ENCODE results near the gene TRMT2B. TPM values are rescaled to one million over a fixed set of nuclear protein-coding genes. Genes with fewer than 3 reads are reported as not detected.
"Not testable (repeated sequence)": the region's sequence is repeated elsewhere in the genome, so short reads cannot be mapped to it uniquely, and the experiment has no call there.

The TRMT2B gene
- total RNA-seq, 6 experiments from 2014 or later, result 5.3 to 11.5 (median 7.5) TPM

DNA sequence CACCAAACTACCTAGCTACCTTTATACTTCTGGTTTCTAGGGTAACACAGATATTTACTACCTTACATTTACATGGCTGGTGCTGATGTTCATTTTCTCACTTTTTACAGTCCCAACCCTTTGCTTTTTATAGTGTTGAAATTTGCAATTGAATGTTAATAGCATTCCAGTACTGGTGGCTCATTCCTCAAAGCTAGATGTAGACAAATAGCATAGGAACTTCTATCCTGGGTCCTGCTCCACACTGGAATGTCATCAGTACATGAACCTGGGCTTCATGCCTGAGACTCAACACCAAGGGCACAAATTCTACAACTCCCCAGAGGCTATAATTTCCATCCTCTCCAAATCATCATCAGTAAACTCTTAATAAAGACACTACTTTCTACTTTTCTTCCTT lies 10.3 kb upstream of the TRMT2B start:
- no peak for DNase-seq
- Histone ChIP-seq H3K9me3 (no peaks in the 10 kb centered on the region), H3K4me3 (no peak overlapping the region), H3K27ac (no peak overlapping the region), H3K4me1 (no peaks in the 10 kb centered on the region), H3K27me3 (no peaks in the 10 kb centered on the region), H3K36me3 (no peaks in the 10 kb centered on the region)
- intact Hi-C loops (cut with DNase I), result no loop called here
- ATAC-seq, result no peak
- TF ChIP-seq CTCF (IDR thresholded peaks at IDR 0.05), result no peak
- TF ChIP-seq POLR2A (IDR thresholded peaks at IDR 0.05), result no peak

GRCh38 chrX:101057093-101057714 lies 5.3 kb upstream of the TRMT2B start:
- WGBS (ENCODE audit: insufficient coverage, low coverage, low lambda C conversion rate, missing lambda C conversion rate), result 33% methylated on average over 1 of the region's 3 CpGs

DNA sequence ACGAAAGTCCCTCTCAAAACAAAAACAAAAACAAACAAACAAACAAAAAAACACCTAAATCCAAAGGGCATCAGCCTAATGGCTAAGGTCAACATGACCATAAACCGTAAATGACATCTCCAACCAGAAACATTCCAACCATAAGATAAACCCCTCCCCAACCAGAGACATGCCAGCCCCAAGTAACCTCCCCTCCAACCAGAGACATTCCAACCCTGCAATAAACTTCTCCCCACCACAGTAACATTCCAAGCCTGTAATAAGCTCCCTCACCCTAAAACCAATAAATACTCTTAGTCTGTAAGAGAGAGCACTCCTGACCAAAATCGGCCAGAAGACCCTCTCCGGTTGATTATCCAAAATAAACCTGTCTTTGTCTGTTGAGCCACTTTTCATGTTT lies 4.6 kb upstream of the TRMT2B start:
- ATAC-seq; H3K27me3 ChIP-seq; H3K27ac ChIP-seq; H3K36me3 ChIP-seq; DNase-seq; intact Hi-C loops (cut with DNase I); H3K4me1 ChIP-seq; H3K9me3 ChIP-seq; H3K4me3 ChIP-seq: not testable (repeated sequence)
- 67% methylated on average over 4 of the region's 4 CpGs for WGBS (ENCODE audit: insufficient coverage, low coverage, low lambda C conversion rate, missing lambda C conversion rate)

More at GRCh38 chrX:101057093-101057714, 5.3 kb upstream of the TRMT2B start:
- H3K27me3 ChIP-seq, result no peaks in the 10 kb centered on the region
- H3K4me1 ChIP-seq, result no peaks in the 10 kb centered on the region
- H3K9me3 ChIP-seq, result no peaks in the 10 kb centered on the region
- no peak for DNase-seq
- no peak for TF ChIP-seq POLR2A (IDR thresholded peaks at IDR 0.05)
- TF ChIP-seq CTCF (IDR thresholded peaks at IDR 0.05), result no peak
- H3K27ac ChIP-seq, result no peak overlapping the region
- intact Hi-C loops (cut with DNase I), result no loop called here
- no peak overlapping the region for H3K4me3 ChIP-seq
- no peak for ATAC-seq
- no peaks in the 10 kb centered on the region for H3K36me3 ChIP-seq

- Histone ChIP-seq H3K27me3 (no peaks in the 10 kb centered on the region), H3K9me3 (no peaks in the 10 kb centered on the region), H3K27ac (peak overlapping the region; percentile 70 to 78 (median 76)), H3K4me3 (peak overlapping the region; percentile 52 to 66 (median 63)), H3K36me3 (no peaks in the 10 kb centered on the region), H3K4me1 (no peaks in the 10 kb centered on the region)
- intact Hi-C loops (cut with DNase I), result no loop called here
- TF ChIP-seq POLR2A (IDR thresholded peaks at IDR 0.05) (no peak), CTCF (IDR thresholded peaks at IDR 0.05) (no peak)
- 18% methylated on average over 3 of the region's 5 CpGs for WGBS (ENCODE audit: insufficient coverage, low coverage, low lambda C conversion rate, missing lambda C conversion rate)
- peak; percentile 3 to 17 (median 4) for ATAC-seq
- peak in 1 of 3 donors; percentile 35 for DNase-seq
Observed at GRCh38 chrX:101051153-101051548, 760 bp downstream of the TRMT2B start.

- intact Hi-C loops (cut with DNase I), result no loop called here
- Histone ChIP-seq H3K27ac (no peak overlapping the region), H3K9me3 (no peaks in the 10 kb centered on the region), H3K4me3 (no peak overlapping the region), H3K27me3 (no peaks in the 10 kb centered on the region), H3K36me3 (peaks cover 0 to 15% (median 1%) of the 10 kb centered on the region in 4 donors), H3K4me1 (no peaks in the 10 kb centered on the region)
- WGBS (ENCODE audit: insufficient coverage, low coverage, low lambda C conversion rate, missing lambda C conversion rate), result 82% methylated on average over 4 of the region's 4 CpGs
- DNase-seq (no peak), ATAC-seq (no peak)
- TF ChIP-seq POLR2A (IDR thresholded peaks at IDR 0.05) (no peak), CTCF (IDR thresholded peaks at IDR 0.05) (no peak)
Observed at GRCh38 chrX:101040197-101040596, 11.7 kb downstream of the TRMT2B start.
